K562 (cell line): ENCODE results near the gene ZNF521. TPM values are rescaled to one million over a fixed set of nuclear protein-coding genes. Genes with fewer than 3 reads are reported as not detected.

Source experiments
- ARHGAP35 ChIP-seq: fragments of 450-650 bp; IDR thresholded peaks from 2 replicates; pipeline ENCODE4 v1.6.1; 2018; ENCODE audit not compliant: partially characterized antibody
- CXXC5 ChIP-seq: fragments of 250-450 bp; sonication (Bioruptor Pico); IDR thresholded peaks from 2 replicates; pipeline ENCODE4 v1.8.0; 2022; ENCODE audit warnings: inconsistent platforms, mild to moderate bottlenecking, moderate library complexity
- E2F3 ChIP-seq: fragments of 250-450 bp; sonication (Bioruptor Pico); IDR thresholded peaks from 2 replicates; pipeline ENCODE4 v1.4.0; 2020; ENCODE audit warnings: mild to moderate bottlenecking
- ELF1 ChIP-seq: fragments of 200-800 bp; sonication (Bioruptor generic); IDR thresholded peaks from 2 replicates; pipeline ENCODE4 v1.6.1; 2016; ENCODE audit warnings: missing genetic modification characterization, missing compliant biosample characterization
- ELF2 ChIP-seq: fragments of 250-450 bp; sonication (Bioruptor Pico); IDR thresholded peaks from 2 replicates; pipeline ENCODE4 v1.5.0; 2021; ENCODE audit warnings: mild to moderate bottlenecking
- FOXA3 ChIP-seq, 2 experiments: fragments of 450-650 bp in 1 of 2; sonication (generic) in 1 of 2; formaldehyde crosslinking; IDR thresholded peaks in 1 of 2; conservative IDR thresholded peaks in 1 of 2; 2 replicates each; pipeline versions ENCODE4 v1.4.0 to v1.8.0; 2020 to 2022; ENCODE audit warnings: mild to moderate bottlenecking in 2 of 2, missing genetic modification reagents in 1 of 2
- FUS ChIP-seq: fragments of 200-400 bp; formaldehyde crosslinking; optimal IDR thresholded peaks from 2 replicates; pipeline ENCODE3; 2017; ENCODE audit warnings: low read depth, low read length
- HDAC3 ChIP-seq: fragments of 450-650 bp; IDR thresholded peaks from 2 replicates; pipeline ENCODE4 v1.6.1; 2018; ENCODE audit warnings: borderline replicate concordance, mild to moderate bottlenecking, moderate library complexity; ENCODE audit not compliant: partially characterized antibody
- HLTF ChIP-seq: fragments of 450-650 bp; IDR thresholded peaks from 2 replicates; pipeline ENCODE4 v1.6.1; 2016
- IRF1 ChIP-seq: sonication (generic); formaldehyde crosslinking; IDR thresholded peaks from 2 replicates; pipeline ENCODE4 v1.8.0; 2022; ENCODE audit warnings: missing genetic modification reagents, mild to moderate bottlenecking, borderline replicate concordance
- KAT2B ChIP-seq: IDR thresholded peaks from one replicate; pipeline ENCODE4 v1.6.1; 2012; ENCODE audit warnings: low read depth, mild to moderate bottlenecking, control low read depth, inconsistent platforms, low read length, moderate library complexity
- KAT7 ChIP-seq: sonication (generic); formaldehyde crosslinking; IDR thresholded peaks from 2 replicates; pipeline ENCODE4 v1.8.0; 2022; ENCODE audit warnings: missing genetic modification reagents, mild to moderate bottlenecking, borderline replicate concordance
- MYC ChIP-seq, 2 experiments: fragments of 250-450 bp in 1 of 2; sonication (Bioruptor Pico) in 1 of 2; IDR thresholded peaks; 2 replicates each; pipeline versions ENCODE4 v1.5.1 to v1.6.1; 2012 to 2021; ENCODE audit warnings: low read depth in 2 of 2, borderline replicate concordance in 1 of 2, improper control_type of control experiment in 1 of 2, low read length in 1 of 2, mild to moderate bottlenecking in 1 of 2, moderate library complexity in 1 of 2
- SMAD1 ChIP-seq: fragments of 150-350 bp; IDR thresholded peaks from 2 replicates; pipeline ENCODE4 v1.6.1; 2014; ENCODE audit warnings: low read length, low read depth; ENCODE audit not compliant: partially characterized antibody
- TFE3 ChIP-seq: fragments of 450-650 bp; formaldehyde crosslinking; IDR thresholded peaks from 2 replicates; pipeline ENCODE4 v1.4.0; 2020; ENCODE audit warnings: mild to moderate bottlenecking, mixed read lengths
- ZKSCAN1 ChIP-seq: fragments of 150-350 bp; IDR thresholded peaks from 2 replicates; pipeline ENCODE4 v1.6.1; 2016; ENCODE audit warnings: low read depth, low read length
- ZNF224 ChIP-seq: sonication (generic); formaldehyde crosslinking; IDR thresholded peaks from 2 replicates; pipeline ENCODE4 v1.8.0; 2022; ENCODE audit warnings: mild to moderate bottlenecking, missing genetic modification reagents
- ZNF507 ChIP-seq: conservative IDR thresholded peaks from 2 replicates; pipeline ENCODE4 v1.6.1; 2017; ENCODE audit warnings: missing genetic modification characterization, missing compliant biosample characterization
- ZNF589 ChIP-seq: fragments of 200-800 bp; sonication (Bioruptor generic); IDR thresholded peaks from 2 replicates; pipeline ENCODE4 v1.6.1; 2016; ENCODE audit warnings: low read depth, missing genetic modification characterization, missing compliant biosample characterization
- polyA plus RNA-seq, 8 experiments: library from polyadenylated mRNA; depleted of rRNA in 4 of 8; stranded (reverse) in 5 of 8; unstranded in 3 of 8; fragments of >200 nt; fragmentation: Nextera tagmentation in 2 of 8; fragmentation: Illumina TruSeq in 1 of 8; extraction: Ambion mirVana in 2 of 8; extraction: Trizol in 1 of 8; gene quantifications; 2 replicates each; pipeline versions ENCODE4 v1.2.1 to v1.2.3, GENCODE V29; 2011 to 2014; ENCODE audit warnings: inconsistent platforms in 1 of 8, missing spikeins in 1 of 8
- total RNA-seq, 7 experiments: library from RNA; depleted of rRNA in 6 of 7; stranded (reverse); fragments of >200 nt in 6 of 7; fragmentation: Illumina TruSeq in 2 of 7; extraction: Trizol in 2 of 7; gene quantifications; 2 replicates each; pipeline versions ENCODE4 v1.2.1 to v1.2.3, GENCODE V29; 2011 to 2021; ENCODE audit warnings: low replicate concordance in 1 of 7
- TF ChIP-seq, protein P1 (sequence below): IDR thresholded peaks from 3 replicates; pipeline ENCODE4 v1.6.1; 2011; ENCODE audit warnings: borderline replicate concordance, mild to moderate bottlenecking; ENCODE audit not compliant: insufficient read length, insufficient read depth
- TF ChIP-seq, protein P2 (sequence below): fragments of 250-450 bp; sonication (Bioruptor Pico); IDR thresholded peaks from 2 replicates; pipeline ENCODE4 v1.4.0; 2020

Gene ZNF521
- total and polyA plus RNA-seq, 9 of the 15 experiments (the other 6 are each of a cell fraction or from before 2014, with no cell fraction given), result 1.2 to 5.8 (median 1.6) TPM

DNA sequence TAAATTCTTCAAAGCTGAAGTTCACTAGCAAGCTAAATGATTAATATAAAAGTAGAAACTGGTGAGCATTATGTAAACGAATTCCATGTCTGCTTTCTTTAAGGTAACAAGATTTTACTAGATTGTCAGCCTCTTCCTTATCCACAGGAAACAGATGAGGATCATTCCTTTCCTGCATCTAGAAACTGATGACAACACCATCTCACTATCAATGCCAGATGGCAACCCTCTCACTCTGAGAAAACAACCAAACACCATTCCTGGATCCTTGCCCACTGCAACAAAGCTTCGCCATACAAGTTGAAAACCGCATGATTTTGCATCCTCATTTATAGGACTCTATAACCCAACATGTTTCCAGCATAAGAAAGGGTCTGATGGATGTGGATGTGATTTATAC, 122.9 kb downstream of the ZNF521 start (continued):
- no peak for TF ChIP-seq ELF1 (tag)
- no peak for TF ChIP-seq ZKSCAN1
- no peak for TF ChIP-seq MYC (IDR thresholded peaks at IDR 0.05; ENCODE audit: low read depth, low read length)
- TF ChIP-seq MYC (CRISPR knock-in tag; IDR thresholded peaks at IDR 0.05; ENCODE audit: borderline replicate concordance, low read depth), result no peak
- TF ChIP-seq ARHGAP35, result no peak
- TF ChIP-seq HDAC3, result peak; percentile 74
- TF ChIP-seq, protein P1, sequence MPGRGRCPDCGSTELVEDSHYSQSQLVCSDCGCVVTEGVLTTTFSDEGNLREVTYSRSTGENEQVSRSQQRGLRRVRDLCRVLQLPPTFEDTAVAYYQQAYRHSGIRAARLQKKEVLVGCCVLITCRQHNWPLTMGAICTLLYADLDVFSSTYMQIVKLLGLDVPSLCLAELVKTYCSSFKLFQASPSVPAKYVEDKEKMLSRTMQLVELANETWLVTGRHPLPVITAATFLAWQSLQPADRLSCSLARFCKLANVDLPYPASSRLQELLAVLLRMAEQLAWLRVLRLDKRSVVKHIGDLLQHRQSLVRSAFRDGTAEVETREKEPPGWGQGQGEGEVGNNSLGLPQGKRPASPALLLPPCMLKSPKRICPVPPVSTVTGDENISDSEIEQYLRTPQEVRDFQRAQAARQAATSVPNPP, result no peak
- TF ChIP-seq CXXC5 (CRISPR knock-in tag), result no peak
- no peak for TF ChIP-seq HLTF
- no peak for TF ChIP-seq FUS
- TF ChIP-seq KAT2B, result no peak
- no peak for TF ChIP-seq ZNF224 (CRISPR knock-in tag)
- TF ChIP-seq TFE3 (CRISPR knock-in tag), result no peak
- peak; percentile 68 for TF ChIP-seq SMAD1
- no peak for TF ChIP-seq ZNF507 (tag)
- TF ChIP-seq, protein P2, sequence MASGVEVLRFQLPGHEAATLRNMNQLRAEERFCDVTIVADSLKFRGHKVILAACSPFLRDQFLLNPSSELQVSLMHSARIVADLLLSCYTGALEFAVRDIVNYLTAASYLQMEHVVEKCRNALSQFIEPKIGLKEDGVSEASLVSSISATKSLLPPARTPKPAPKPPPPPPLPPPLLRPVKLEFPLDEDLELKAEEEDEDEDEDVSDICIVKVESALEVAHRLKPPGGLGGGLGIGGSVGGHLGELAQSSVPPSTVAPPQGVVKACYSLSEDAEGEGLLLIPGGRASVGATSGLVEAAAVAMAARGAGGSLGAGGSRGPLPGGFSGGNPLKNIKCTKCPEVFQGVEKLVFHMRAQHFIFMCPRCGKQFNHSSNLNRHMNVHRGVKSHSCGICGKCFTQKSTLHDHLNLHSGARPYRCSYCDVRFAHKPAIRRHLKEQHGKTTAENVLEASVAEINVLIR (CRISPR knock-in tag), result 0 out of 2 replicates have a peak, but pooled peaks have one; percentile 18
- TF ChIP-seq E2F3, result no peak
- TF ChIP-seq ELF2, result no peak
- no peak for TF ChIP-seq KAT7
- no peak for TF ChIP-seq IRF1
- TF ChIP-seq FOXA3 (CRISPR knock-in tag; conservative IDR thresholded peaks at IDR 0.05 in 1 of 2, IDR thresholded peaks at IDR 0.05 in 1 of 2), result peak in 1 of 2 experiments; percentile 73; a peak in 2 of 4 replicates
- TF ChIP-seq ZNF589 (CRISPR knock-in tag), result 0 out of 2 replicates have a peak, but pooled peaks have one; percentile 50
